SK-N-SH (cell line): ENCODE data around the gene CD302.

Experiments used
- RCOR1 ChIP-seq: fragments of 150-350 bp; IDR thresholded peaks from 2 replicates; pipeline ENCODE4 v1.6.1; 2017; ENCODE audit warnings: antibody characterized with exemption, low read length
- RXRA ChIP-seq: IDR thresholded peaks from 2 replicates; pipeline ENCODE4 v1.4.0; 2012; ENCODE audit warnings: low read depth, mild to moderate bottlenecking, borderline replicate concordance
- TF ChIP-seq, protein P1 (sequence below): fragments of 200-600 bp; sonication (generic); IDR thresholded peaks from 2 replicates; pipeline ENCODE4 v1.6.1; 2017; ENCODE audit warnings: antibody characterized with exemption, mild to moderate bottlenecking, moderate library complexity

DNA sequence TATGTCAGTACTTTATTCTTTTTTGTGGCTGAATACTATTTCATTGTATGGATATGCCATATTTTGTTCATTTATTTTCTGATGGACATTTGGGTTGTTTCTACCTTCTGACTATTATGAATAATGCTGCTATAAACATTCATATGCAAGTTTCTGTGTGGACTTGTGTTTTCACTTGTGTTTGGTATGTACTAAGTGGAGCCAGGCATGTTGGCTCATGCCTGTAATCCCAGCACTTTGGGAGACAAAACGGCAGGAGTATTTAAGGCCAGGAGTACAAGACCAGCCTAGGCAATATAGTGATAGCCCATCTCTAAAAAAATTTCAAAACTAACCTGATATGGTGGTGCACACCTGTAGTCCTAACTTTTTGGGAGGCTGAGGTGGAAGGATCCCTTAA, 62.4 kb downstream of the CD302 start:
- TF ChIP-seq, protein P1, sequence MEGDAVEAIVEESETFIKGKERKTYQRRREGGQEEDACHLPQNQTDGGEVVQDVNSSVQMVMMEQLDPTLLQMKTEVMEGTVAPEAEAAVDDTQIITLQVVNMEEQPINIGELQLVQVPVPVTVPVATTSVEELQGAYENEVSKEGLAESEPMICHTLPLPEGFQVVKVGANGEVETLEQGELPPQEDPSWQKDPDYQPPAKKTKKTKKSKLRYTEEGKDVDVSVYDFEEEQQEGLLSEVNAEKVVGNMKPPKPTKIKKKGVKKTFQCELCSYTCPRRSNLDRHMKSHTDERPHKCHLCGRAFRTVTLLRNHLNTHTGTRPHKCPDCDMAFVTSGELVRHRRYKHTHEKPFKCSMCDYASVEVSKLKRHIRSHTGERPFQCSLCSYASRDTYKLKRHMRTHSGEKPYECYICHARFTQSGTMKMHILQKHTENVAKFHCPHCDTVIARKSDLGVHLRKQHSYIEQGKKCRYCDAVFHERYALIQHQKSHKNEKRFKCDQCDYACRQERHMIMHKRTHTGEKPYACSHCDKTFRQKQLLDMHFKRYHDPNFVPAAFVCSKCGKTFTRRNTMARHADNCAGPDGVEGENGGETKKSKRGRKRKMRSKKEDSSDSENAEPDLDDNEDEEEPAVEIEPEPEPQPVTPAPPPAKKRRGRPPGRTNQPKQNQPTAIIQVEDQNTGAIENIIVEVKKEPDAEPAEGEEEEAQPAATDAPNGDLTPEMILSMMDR, result no peak
- TF ChIP-seq RXRA (no peak), RCOR1 (no peak)
